AG04450 (cell line): Measurements from ENCODE around the gene ZP2. TPM values are rescaled to one million over a fixed set of nuclear protein-coding genes. Genes with fewer than 3 reads are reported as not detected.

ENCODE experiments used
- CTCF ChIA-PET: fragments of 300-600, 350-600 bp; formaldehyde crosslinking; extraction: SDS; loops from one replicate; lab custom pipeline; 2022; ENCODE audit warnings: antibody characterized with exemption, inconsistent platforms; lab: Charles Lee
- POLR2A ChIA-PET: fragments of 350-600 bp; formaldehyde crosslinking; extraction: SDS; loops from one replicate; lab custom pipeline; 2021; ENCODE audit warnings: antibody characterized with exemption, inconsistent platforms; lab: Yijun Ruan, JAX
- DNase-seq: peaks from one replicate; pipeline ENCODE4 v3.0.0-alpha.2; 2011; ENCODE audit warnings: low read depth, low spot score
- H3K27ac ChIP-seq: one replicate; pipeline ENCODE4 v1.5.1; 2012; ENCODE audit warnings: low read depth, low read length, control low read depth
- H3K27me3 ChIP-seq: one replicate; pipeline ENCODE4 v1.6.0; 2012; ENCODE audit warnings: low read length; ENCODE audit not compliant: control insufficient read depth, insufficient read depth
- H3K4me3 ChIP-seq: 2 replicates; pipeline ENCODE4 v1.5.1; 2011; ENCODE audit warnings: mild to moderate bottlenecking, low read depth, low read length, control low read depth
- H3K9me3 ChIP-seq: 2 replicates; pipeline ENCODE4 v1.5.1; 2012; ENCODE audit warnings: low read length; ENCODE audit not compliant: control insufficient read depth, insufficient read depth
- polyA plus RNA-seq: library from polyadenylated mRNA; depleted of rRNA; stranded (reverse); fragments of >200 nt; gene quantifications from 2 replicates; pipeline ENCODE4 v1.2.3, GENCODE V29; 2011
- TF ChIP-seq, protein P1 (sequence below): IDR thresholded peaks from 2 replicates; pipeline ENCODE4 v1.5.1; 2011; ENCODE audit warnings: low read depth, low read length, control low read depth, inconsistent platforms

Gene ZP2
- polyA plus RNA-seq, 1 experiment, result not detected

DNA sequence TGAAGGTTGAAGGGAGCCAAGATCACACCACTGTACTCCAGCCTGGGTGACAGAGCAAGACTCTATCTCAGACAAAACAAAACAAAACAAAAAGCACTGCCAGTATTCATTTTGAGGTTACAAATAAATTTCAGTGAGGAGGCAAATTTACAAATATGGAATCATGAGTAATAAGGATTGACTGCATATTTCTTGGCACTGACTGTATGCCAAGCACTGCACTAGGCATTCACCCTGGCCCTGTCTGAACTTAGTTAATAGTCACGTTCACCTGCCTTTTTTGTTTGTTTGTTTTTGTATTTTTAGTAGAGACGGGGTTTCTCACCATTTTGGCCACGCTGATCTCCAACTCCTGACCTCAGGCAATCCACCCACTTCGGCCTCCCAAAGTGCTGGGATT lies 47.8 kb downstream of the ZP2 start:
- no peak overlapping the region for H3K4me3 ChIP-seq
- no peak for DNase-seq
- CTCF ChIA-PET, result interaction anchor here (1.7 kb wide), 1 partner anchor 137 kb away, joined by 9 read pairs; no protein-coding TSS in a partner anchor
- TF ChIP-seq, protein P1, sequence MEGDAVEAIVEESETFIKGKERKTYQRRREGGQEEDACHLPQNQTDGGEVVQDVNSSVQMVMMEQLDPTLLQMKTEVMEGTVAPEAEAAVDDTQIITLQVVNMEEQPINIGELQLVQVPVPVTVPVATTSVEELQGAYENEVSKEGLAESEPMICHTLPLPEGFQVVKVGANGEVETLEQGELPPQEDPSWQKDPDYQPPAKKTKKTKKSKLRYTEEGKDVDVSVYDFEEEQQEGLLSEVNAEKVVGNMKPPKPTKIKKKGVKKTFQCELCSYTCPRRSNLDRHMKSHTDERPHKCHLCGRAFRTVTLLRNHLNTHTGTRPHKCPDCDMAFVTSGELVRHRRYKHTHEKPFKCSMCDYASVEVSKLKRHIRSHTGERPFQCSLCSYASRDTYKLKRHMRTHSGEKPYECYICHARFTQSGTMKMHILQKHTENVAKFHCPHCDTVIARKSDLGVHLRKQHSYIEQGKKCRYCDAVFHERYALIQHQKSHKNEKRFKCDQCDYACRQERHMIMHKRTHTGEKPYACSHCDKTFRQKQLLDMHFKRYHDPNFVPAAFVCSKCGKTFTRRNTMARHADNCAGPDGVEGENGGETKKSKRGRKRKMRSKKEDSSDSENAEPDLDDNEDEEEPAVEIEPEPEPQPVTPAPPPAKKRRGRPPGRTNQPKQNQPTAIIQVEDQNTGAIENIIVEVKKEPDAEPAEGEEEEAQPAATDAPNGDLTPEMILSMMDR, result no peak
- H3K27me3 ChIP-seq, result no peaks in the 10 kb centered on the region
- POLR2A ChIA-PET, result no interaction called here
- no peaks in the 10 kb centered on the region; the same call in 1 of the 2 replicates for H3K9me3 ChIP-seq
- no peak overlapping the region for H3K27ac ChIP-seq

DNA sequence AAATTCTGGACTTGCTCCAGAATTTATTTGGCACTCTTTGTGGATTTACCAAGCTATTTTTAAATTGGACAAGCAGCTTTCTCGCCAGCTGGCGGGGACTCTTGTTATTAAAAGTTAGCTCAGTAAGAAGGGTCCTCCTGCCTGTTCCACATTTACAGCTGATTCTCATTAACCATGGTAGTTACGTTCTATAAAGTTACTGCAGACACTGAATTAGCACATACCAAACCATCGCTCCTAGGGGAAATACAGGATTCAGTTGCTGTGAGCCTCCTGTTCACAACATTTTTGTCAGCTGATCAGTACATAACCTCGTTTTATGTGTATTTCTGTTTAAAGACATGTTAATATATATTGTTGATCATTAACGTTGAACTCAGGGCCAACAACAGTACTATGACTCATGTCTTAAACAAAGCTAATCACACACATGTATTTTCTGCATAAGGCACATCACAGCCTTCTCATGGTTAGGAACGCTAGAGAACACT lies 48.7 kb downstream of the ZP2 start:
- ChIA-PET CTCF (interaction anchor here (1.7 kb wide), 1 partner anchor 138 kb away, joined by 9 read pairs; no protein-coding TSS in a partner anchor), POLR2A (no interaction called here)
- TF ChIP-seq, protein P1, result no peak
- H3K27ac ChIP-seq, result no peak overlapping the region
- DNase-seq, result no peak
- H3K4me3 ChIP-seq, result no peak overlapping the region
- H3K27me3 ChIP-seq, result no peaks in the 10 kb centered on the region
- no peaks in the 10 kb centered on the region; the same call in 1 of the 2 replicates for H3K9me3 ChIP-seq

DNA sequence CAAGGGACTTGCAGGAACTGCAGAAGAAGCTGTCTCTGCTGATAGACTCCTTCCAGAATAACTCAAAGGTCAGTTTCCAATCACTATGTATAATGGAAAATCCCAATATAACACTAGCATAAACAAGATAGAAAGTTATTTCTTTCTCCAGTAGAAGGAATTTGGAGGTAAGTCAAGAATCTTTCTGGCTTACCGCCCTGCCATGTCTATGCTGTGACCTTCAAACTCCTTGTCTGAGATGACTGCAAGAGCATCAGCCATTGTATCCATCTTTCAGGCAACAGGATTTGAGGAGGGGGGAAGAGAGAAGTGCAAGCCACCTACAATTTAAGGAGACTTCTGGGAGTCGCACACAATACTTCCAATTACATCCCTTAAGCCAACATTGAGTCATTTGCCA lies 50.2 kb downstream of the ZP2 start:
- POLR2A ChIA-PET, result no interaction called here

DNA sequence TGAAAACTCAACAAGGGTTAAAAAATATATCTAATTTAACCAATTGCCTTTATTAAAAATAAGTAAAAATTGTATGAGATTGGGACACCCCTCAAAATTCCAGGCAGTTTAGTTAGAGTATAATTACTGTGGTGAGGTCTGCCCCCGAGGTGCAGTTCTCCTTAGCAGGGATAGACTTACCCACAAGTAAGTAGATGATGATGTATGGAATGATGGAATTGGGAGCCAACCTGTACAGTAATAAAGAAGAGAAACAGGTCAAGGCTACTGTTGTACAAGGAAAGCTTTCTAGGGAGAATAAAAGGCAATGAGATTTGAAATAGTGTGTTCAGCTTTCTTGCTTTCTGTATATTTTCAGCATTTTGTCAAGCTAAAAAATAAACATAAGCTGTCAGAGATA lies 51.1 kb downstream of the ZP2 start:
- Histone ChIP-seq H3K27me3 (no peaks in the 10 kb centered on the region), H3K27ac (no peak overlapping the region), H3K4me3 (no peak overlapping the region), H3K9me3 (no peaks in the 10 kb centered on the region; the same call in 1 of the 2 replicates)
- DNase-seq, result no peak
- ChIA-PET POLR2A (no interaction called here), CTCF (interaction anchor here (1.0 to 6.3 kb wide), 3 partner anchors 9 to 141 kb away, joined by 3 to 88 read pairs (median 7); no protein-coding TSS in a partner anchor)
- TF ChIP-seq, protein P1, result no peak

More for the DNA sequence above, 50.2 kb downstream of the ZP2 start:
- Histone ChIP-seq H3K27ac (no peak overlapping the region), H3K9me3 (no peaks in the 10 kb centered on the region; the same call in 1 of the 2 replicates), H3K27me3 (no peaks in the 10 kb centered on the region), H3K4me3 (no peak overlapping the region)
- DNase-seq, result no peak
- TF ChIP-seq, protein P1, result no peak
- CTCF ChIA-PET, result interaction anchor here (1.2 to 6.3 kb wide), 2 partner anchors 8 to 141 kb away, joined by 3 to 88 read pairs; no protein-coding TSS in a partner anchor

DNA sequence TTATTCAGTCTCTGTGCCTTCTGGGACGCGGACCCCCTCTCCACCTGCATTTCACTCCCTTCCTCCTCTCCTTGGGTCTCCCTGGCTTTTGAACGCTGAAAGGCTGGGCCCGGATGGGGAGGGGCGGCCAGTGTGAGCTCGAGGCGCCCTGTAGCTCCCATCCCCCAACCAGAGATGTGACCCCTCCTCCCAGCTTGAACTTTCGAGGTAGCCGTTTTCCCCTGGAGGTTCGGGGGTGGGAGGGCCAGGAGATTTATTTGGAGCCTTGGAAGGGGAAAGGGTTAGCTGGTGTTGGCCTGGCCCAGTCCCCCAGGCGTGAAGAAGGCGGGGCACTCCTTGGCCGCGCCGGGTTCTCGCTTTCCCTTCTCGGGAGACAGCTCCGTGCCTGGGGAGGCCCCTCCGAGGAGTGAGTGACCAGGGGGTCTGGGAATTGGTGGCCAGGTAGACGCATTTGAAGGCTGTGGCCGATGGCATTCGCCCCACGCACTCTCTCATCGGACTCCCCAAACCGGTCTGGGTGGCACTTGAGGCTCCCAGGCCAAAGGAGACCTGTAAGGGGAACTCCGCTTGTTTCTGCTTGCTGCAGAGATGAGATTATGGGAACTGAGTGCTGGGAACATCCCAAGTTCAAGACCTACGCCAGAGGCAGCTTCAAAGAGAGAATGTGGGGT lies 52.0 kb downstream of the ZP2 start:
- no peak for DNase-seq
- ChIA-PET POLR2A (interaction anchor here (2.0 to 3.9 kb wide), 2 partner anchors 8 to 142 kb away, joined by 6 to 23 read pairs; no protein-coding TSS in a partner anchor), CTCF (interaction anchor here (0.6 to 6.3 kb wide), 5 partner anchors 29 to 309 kb away, joined by 3 to 88 read pairs (median 5); no protein-coding TSS in a partner anchor)

More for the DNA sequence above, 52.0 kb downstream of the ZP2 start:
- Histone ChIP-seq H3K4me3 (peak overlapping the region; percentile 77), H3K27ac (no peak overlapping the region), H3K9me3 (no peaks in the 10 kb centered on the region; the same call in 1 of the 2 replicates), H3K27me3 (no peaks in the 10 kb centered on the region)
- TF ChIP-seq, protein P1, result no peak
